ENCODE measurements around the gene OR2AG2. TPM values are rescaled to one million over a fixed set of nuclear protein-coding genes. Genes with fewer than 3 reads are reported as not detected.

The OR2AG2 gene
- total RNA-seq, 1 donor from 2014 or later: 0.09 TPM

- no peak within 1 kb of the TSS for H3K27ac ChIP-seq
- intact Hi-C loops (cut with DNase I): no loop called here
- no peaks in the 10 kb centered on the region for H3K27me3 ChIP-seq (ENCODE audit: low read depth)
- H3K36me3 ChIP-seq: no peaks in the 10 kb centered on the region
- no peak for DNase-seq
- H3K4me3 ChIP-seq: no peak within 1 kb of the TSS
- H3K4me1 ChIP-seq: no peaks in the 10 kb centered on the region
- no peak for ATAC-seq
- H3K9me3 ChIP-seq: peaks cover 6% of the 10 kb centered on the region
- no peak for TF ChIP-seq CTCF (IDR thresholded peaks at IDR 0.05)
Measured at GRCh38 chr11:6799402-6799801, 27.6 kb upstream of the OR2AG2 start, which contains the start of gene OR6A2. TSS of gene OR6A2 (minus strand) at chr11:6799689. CDS start at chr11:6795708, 3,981 bp downstream.

- intact Hi-C loops (cut with DNase I): no loop called here
- DNase-seq: no peak
- no peak overlapping the region for H3K4me3 ChIP-seq
- H3K4me1 ChIP-seq: no peaks in the 10 kb centered on the region
- H3K27me3 ChIP-seq (ENCODE audit: low read depth): no peaks in the 10 kb centered on the region
- no peak overlapping the region for H3K27ac ChIP-seq
- no peaks in the 10 kb centered on the region for H3K9me3 ChIP-seq
- no peak for ATAC-seq
- H3K36me3 ChIP-seq: no peaks in the 10 kb centered on the region
- TF ChIP-seq CTCF (IDR thresholded peaks at IDR 0.05): no peak
Measured at GRCh38 chr11:6794639-6795038, 22.9 kb upstream of the OR2AG2 start.

- Histone ChIP-seq H3K27me3 (ENCODE audit: low read depth) (no peaks in the 10 kb centered on the region), H3K4me1 (no peaks in the 10 kb centered on the region), H3K27ac (no peak overlapping the region), H3K4me3 (no peak overlapping the region), H3K36me3 (no peaks in the 10 kb centered on the region), H3K9me3 (no peaks in the 10 kb centered on the region)
- intact Hi-C loops (cut with DNase I): no loop called here
- DNase-seq (no peak), ATAC-seq (no peak)
- TF ChIP-seq CTCF (IDR thresholded peaks at IDR 0.05): no peak
Measured at GRCh38 chr11:6790546-6790945, 18.8 kb upstream of the OR2AG2 start.

GRCh38 chr11:6782720-6783119, 10.9 kb upstream of the OR2AG2 start, which contains the start of gene OR2AG1:
TSS of gene OR2AG1 (plus strand) at chr11:6783020. CDS start at chr11:6785038, 2,018 bp downstream.
- intact Hi-C loops (cut with DNase I): no loop called here
- H3K4me1 ChIP-seq: no peaks in the 10 kb centered on the region
- no peak for DNase-seq
- no peak within 1 kb of the TSS for H3K4me3 ChIP-seq
- H3K27me3 ChIP-seq (ENCODE audit: low read depth): peaks cover 6% of the 10 kb centered on the region
- H3K9me3 ChIP-seq: no peaks in the 10 kb centered on the region
- no peaks in the 10 kb centered on the region for H3K36me3 ChIP-seq
- H3K27ac ChIP-seq: no peak within 1 kb of the TSS
- TF ChIP-seq CTCF (IDR thresholded peaks at IDR 0.05): no peak
- no peak for ATAC-seq

- Histone ChIP-seq H3K27ac (no peak overlapping the region), H3K9me3 (no peaks in the 10 kb centered on the region), H3K4me1 (no peaks in the 10 kb centered on the region), H3K36me3 (no peaks in the 10 kb centered on the region), H3K4me3 (no peak overlapping the region), H3K27me3 (ENCODE audit: low read depth) (peaks cover 6% of the 10 kb centered on the region)
- no peak for TF ChIP-seq CTCF (IDR thresholded peaks at IDR 0.05)
- ATAC-seq: no peak
- intact Hi-C loops (cut with DNase I): no loop called here
- no peak for DNase-seq
Measured at GRCh38 chr11:6780829-6781228, 9.1 kb upstream of the OR2AG2 start.

GRCh38 chr11:6778518-6778917, 6.7 kb upstream of the OR2AG2 start:
- TF ChIP-seq CTCF (IDR thresholded peaks at IDR 0.05): no peak

More at GRCh38 chr11:6778518-6778917, 6.7 kb upstream of the OR2AG2 start:
- ATAC-seq (no peak), DNase-seq (no peak)
- peaks cover 6% of the 10 kb centered on the region for H3K27me3 ChIP-seq (ENCODE audit: low read depth)
- intact Hi-C loops (cut with DNase I): no loop called here
- no peaks in the 10 kb centered on the region for H3K4me1 ChIP-seq
- no peak overlapping the region for H3K27ac ChIP-seq
- no peaks in the 10 kb centered on the region for H3K36me3 ChIP-seq
- no peak overlapping the region for H3K4me3 ChIP-seq
- H3K9me3 ChIP-seq: no peaks in the 10 kb centered on the region

Measured in lower lobe of right lung (tissue), 2 donors.